GM23338 (cell line): ENCODE measurements around the gene DAAM1. TPM values are rescaled to one million over a fixed set of nuclear protein-coding genes. Genes with fewer than 3 reads are reported as not detected.

Experiments
- ATAC-seq: fragments of 200-7000 bp; cut with Tn5 transposase; 3 replicates; pipeline ENCODE4 v1.9.1; 2020
- DNase-seq: peaks from one replicate; pipeline ENCODE4 v3.0.0-alpha.2; 2015; ENCODE audit warnings: low spot score
- H2AFZ ChIP-seq: fragments of 200-600 bp; sonication (generic); 2 replicates; pipeline ENCODE4 v1.8.0; 2016; ENCODE audit warnings: antibody characterized with exemption, mild to moderate bottlenecking, moderate library complexity
- H3F3A ChIP-seq: fragments of 200-600 bp; sonication (generic); replicated peaks from 2 replicates; pipeline ENCODE4 v1.8.0; 2017; ENCODE audit warnings: antibody characterized with exemption, mixed run types, low read depth
- H3K27ac ChIP-seq: fragments of 200-600 bp; sonication (generic); 2 replicates; pipeline ENCODE4 v1.6.1; 2016; ENCODE audit warnings: low read depth
- H3K27me3 ChIP-seq: fragments of 200-600 bp; sonication (generic); 2 replicates; pipeline ENCODE4 v1.8.0; 2016; ENCODE audit warnings: mild to moderate bottlenecking, mixed run types, moderate library complexity; ENCODE audit not compliant: insufficient read depth
- H3K36me3 ChIP-seq: fragments of 200-600 bp; sonication (generic); 2 replicates; pipeline ENCODE4 v1.8.0; 2016; ENCODE audit warnings: mild to moderate bottlenecking; ENCODE audit not compliant: insufficient read depth
- H3K4me1 ChIP-seq: fragments of 200-600 bp; sonication (generic); 2 replicates; pipeline ENCODE4 v1.8.0; 2016; ENCODE audit warnings: mild to moderate bottlenecking, moderate library complexity; ENCODE audit not compliant: insufficient read depth
- H3K4me2 ChIP-seq: fragments of 200-600 bp; sonication (generic); 2 replicates; pipeline ENCODE4 v1.7.1; 2017; ENCODE audit warnings: mixed run types
- H3K4me3 ChIP-seq: fragments of 200-600 bp; sonication (generic); 2 replicates; pipeline ENCODE4 v1.6.1; 2016; ENCODE audit warnings: mixed run types
- H3K79me2 ChIP-seq: fragments of 200-600 bp; sonication (generic); replicated peaks from 2 replicates; pipeline ENCODE4 v1.8.0; 2017; ENCODE audit warnings: mild to moderate bottlenecking; ENCODE audit not compliant: insufficient read depth
- H3K9me2 ChIP-seq: fragments of 200-600 bp; sonication (generic); 2 replicates; pipeline ENCODE4 v1.8.0; 2017; ENCODE audit not compliant: insufficient read depth
- H4K20me1 ChIP-seq: fragments of 200-600 bp; sonication (generic); replicated peaks from 2 replicates; pipeline ENCODE4 v1.8.0; 2017; ENCODE audit warnings: mild to moderate bottlenecking; ENCODE audit not compliant: insufficient read depth
- H3K27ac Mint-ChIP-seq: 2 replicates; pipeline ENCODE4 v1.8.0; 2020; ENCODE audit warnings: inconsistent platforms, mild to moderate bottlenecking, moderate library complexity, mixed read lengths
- H3K27me3 Mint-ChIP-seq: 3 replicates; pipeline ENCODE4 v1.8.0; 2022; ENCODE audit warnings: low read depth, mild to moderate bottlenecking, moderate library complexity, mixed read lengths, inconsistent platforms; ENCODE audit not compliant: insufficient read depth, poor library complexity
- H3K36me3 Mint-ChIP-seq: 3 replicates; pipeline ENCODE4 v1.8.0; 2021; ENCODE audit warnings: low read depth, mild to moderate bottlenecking, inconsistent platforms, moderate library complexity, mixed read lengths
- H3K4me1 Mint-ChIP-seq: 3 replicates; pipeline ENCODE4 v1.8.0; 2020; ENCODE audit warnings: mild to moderate bottlenecking, inconsistent platforms, mixed read lengths
- H3K4me3 Mint-ChIP-seq: 3 replicates; pipeline ENCODE4 v1.8.0; 2021; ENCODE audit warnings: moderate library complexity, mild to moderate bottlenecking, inconsistent platforms, mixed read lengths
- H3K9me3 Mint-ChIP-seq: 3 replicates; pipeline ENCODE4 v1.8.0; 2020; ENCODE audit warnings: moderate library complexity, mild to moderate bottlenecking, inconsistent platforms, mixed read lengths
- CREB1 ChIP-seq: fragments of 250-450 bp; sonication (Bioruptor Pico); IDR thresholded peaks from 2 replicates; pipeline ENCODE4 v1.5.0; 2020; ENCODE audit warnings: low read depth, mild to moderate bottlenecking, moderate library complexity
- EZH2 ChIP-seq: fragments of 200-600 bp; sonication (generic); IDR thresholded peaks from one replicate; pipeline ENCODE4 v1.8.0; 2017; ENCODE audit warnings: antibody characterized with exemption, mild to moderate bottlenecking, low read depth; ENCODE audit not compliant: unreplicated experiment
- EZH2phosphoT487 ChIP-seq: fragments of 200-600 bp; sonication (generic); IDR thresholded peaks from one replicate; pipeline ENCODE4 v1.8.1; 2018; ENCODE audit warnings: antibody characterized with exemption; ENCODE audit not compliant: unreplicated experiment
- JUNB ChIP-seq: IDR thresholded peaks from one replicate; pipeline ENCODE4 v1.6.1; 2016; ENCODE audit warnings: antibody characterized with exemption; ENCODE audit not compliant: unreplicated experiment
- NANOG ChIP-seq: IDR thresholded peaks from 2 replicates; pipeline ENCODE4 v1.6.1; 2016; ENCODE audit warnings: antibody characterized with exemption, borderline replicate concordance
- POLR2AphosphoS5 ChIP-seq: IDR thresholded peaks from 2 replicates; pipeline ENCODE4 v1.6.1; 2016; ENCODE audit warnings: antibody characterized with exemption, low read depth
- STAT1 ChIP-seq: IDR thresholded peaks from one replicate; pipeline ENCODE4 v1.6.1; 2016; ENCODE audit warnings: antibody characterized with exemption; ENCODE audit not compliant: unreplicated experiment
- ZNF114 ChIP-seq: fragments of 250-450 bp; sonication (Bioruptor Pico); IDR thresholded peaks from 2 replicates; pipeline ENCODE4 v1.5.0; 2020; ENCODE audit warnings: mild to moderate bottlenecking, moderate library complexity
- polyA plus RNA-seq: library from polyadenylated mRNA; unstranded; fragments of >200 nt; fragmentation: Nextera tagmentation; extraction: Ambion mirVana; gene quantifications from 2 replicates; pipeline ENCODE4 v1.2.1, GENCODE V29; 2016
- total RNA-seq: library from RNA; depleted of rRNA; stranded (reverse); fragments of >200 nt; shearing (Covaris generic); gene quantifications from 2 replicates; pipeline ENCODE4 v1.2.3, GENCODE V29; 2014
- TF ChIP-seq, protein P1 (sequence below), 2 experiments: fragments of 200-600 bp in 1 of 2; sonication (generic) in 1 of 2; conservative IDR thresholded peaks; 2 replicates each; pipeline versions ENCODE4 v1.5.1 to v1.6.1; 2016 to 2017; ENCODE audit warnings: antibody characterized with exemption in 2 of 2, low read depth in 2 of 2, mild to moderate bottlenecking in 2 of 2, moderate library complexity in 1 of 2
- TF ChIP-seq, protein P2 (sequence below): IDR thresholded peaks from 2 replicates; pipeline ENCODE4 v1.6.1; 2016; ENCODE audit warnings: antibody characterized with exemption
- TF ChIP-seq, protein P3 (sequence below): IDR thresholded peaks from one replicate; pipeline ENCODE4 v1.6.1; 2018; ENCODE audit warnings: antibody characterized with exemption; ENCODE audit not compliant: unreplicated experiment

Gene DAAM1
- total and polyA plus RNA-seq, 2 experiments from 2014 or later = 36.3 to 42.1 TPM

DNA sequence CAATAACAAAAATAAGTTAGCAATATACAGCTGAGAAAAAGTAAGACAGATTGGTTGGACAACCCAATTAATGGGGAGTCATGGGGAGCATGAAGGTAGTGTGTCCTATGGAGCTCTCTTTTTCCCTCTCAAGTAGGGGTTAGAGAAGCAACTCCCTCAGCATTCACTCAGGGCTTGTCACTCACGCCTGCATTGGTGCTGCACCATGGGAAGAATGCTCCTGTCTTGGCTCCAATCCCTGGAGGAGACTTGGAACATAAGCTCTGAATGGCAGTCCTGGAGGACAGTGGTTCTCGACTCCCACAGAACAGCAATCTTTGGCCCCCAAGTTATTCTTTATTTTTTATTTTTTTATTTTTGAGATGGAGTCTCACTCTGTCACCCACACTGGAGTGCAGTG, 113.8 kb downstream of the DAAM1 start:
- Mint-ChIP-seq H3K4me1 (peaks cover 13% of the 10 kb centered on the region), H3K27me3 (no peaks in the 10 kb centered on the region), H3K4me3 (no peak overlapping the region), H3K27ac (0 out of 2 replicates have a peak overlapping the region, but pooled peaks have one; percentile 62), H3K36me3 (no peaks in the 10 kb centered on the region), H3K9me3 (no peaks in the 10 kb centered on the region)
- H3K4me1 ChIP-seq = peaks cover 9% of the 10 kb centered on the region
- H3K4me3 ChIP-seq = no peak overlapping the region
- H3K79me2 ChIP-seq = no peaks in the 10 kb centered on the region
- H3K36me3 ChIP-seq = no peaks in the 10 kb centered on the region
- H3F3A ChIP-seq = no peaks in the 10 kb centered on the region
- H4K20me1 ChIP-seq = no peaks in the 10 kb centered on the region
- H3K4me2 ChIP-seq = no peak overlapping the region
- H3K9me2 ChIP-seq = peaks cover 3% of the 10 kb centered on the region; the same call in 1 of the 2 replicates
- H3K27ac ChIP-seq = no peak overlapping the region
- H2AFZ ChIP-seq = no peak overlapping the region
- ATAC-seq (no peak), DNase-seq (no peak)
- TF ChIP-seq EZH2phosphoT487 = no peak
- no peak for TF ChIP-seq NANOG
- H3K27me3 ChIP-seq = no peaks in the 10 kb centered on the region

GRCh38 chr14:59303216-59303615, 114.7 kb downstream of the DAAM1 start:
- H3K4me1 ChIP-seq = peaks cover 12% of the 10 kb centered on the region
- H3K27me3 ChIP-seq = no peaks in the 10 kb centered on the region
- H3K27ac Mint-ChIP-seq = no peak overlapping the region
- no peaks in the 10 kb centered on the region for H3K36me3 Mint-ChIP-seq
- H3K4me1 Mint-ChIP-seq = peaks cover 16% of the 10 kb centered on the region
- H3K27me3 Mint-ChIP-seq = no peaks in the 10 kb centered on the region
- H3K27ac ChIP-seq = no peak overlapping the region
- H3K4me3 ChIP-seq = no peak overlapping the region
- H2AFZ ChIP-seq = no peak overlapping the region
- H3K4me3 Mint-ChIP-seq = no peak overlapping the region
- H3K9me3 Mint-ChIP-seq = no peaks in the 10 kb centered on the region
- no peaks in the 10 kb centered on the region for H3K79me2 ChIP-seq
- no peak for ATAC-seq
- no peaks in the 10 kb centered on the region for H4K20me1 ChIP-seq
- no peaks in the 10 kb centered on the region for H3K36me3 ChIP-seq
- peak; percentile 8 for DNase-seq
- no peaks in the 10 kb centered on the region for H3F3A ChIP-seq
- H3K4me2 ChIP-seq = no peak overlapping the region
- peaks cover 3% of the 10 kb centered on the region; the same call in 1 of the 2 replicates for H3K9me2 ChIP-seq
- no peak for TF ChIP-seq ZNF114 (CRISPR knock-in tag)
- no peak for TF ChIP-seq EZH2
- TF ChIP-seq JUNB = no peak
- TF ChIP-seq NANOG = no peak
- TF ChIP-seq, protein P1, sequence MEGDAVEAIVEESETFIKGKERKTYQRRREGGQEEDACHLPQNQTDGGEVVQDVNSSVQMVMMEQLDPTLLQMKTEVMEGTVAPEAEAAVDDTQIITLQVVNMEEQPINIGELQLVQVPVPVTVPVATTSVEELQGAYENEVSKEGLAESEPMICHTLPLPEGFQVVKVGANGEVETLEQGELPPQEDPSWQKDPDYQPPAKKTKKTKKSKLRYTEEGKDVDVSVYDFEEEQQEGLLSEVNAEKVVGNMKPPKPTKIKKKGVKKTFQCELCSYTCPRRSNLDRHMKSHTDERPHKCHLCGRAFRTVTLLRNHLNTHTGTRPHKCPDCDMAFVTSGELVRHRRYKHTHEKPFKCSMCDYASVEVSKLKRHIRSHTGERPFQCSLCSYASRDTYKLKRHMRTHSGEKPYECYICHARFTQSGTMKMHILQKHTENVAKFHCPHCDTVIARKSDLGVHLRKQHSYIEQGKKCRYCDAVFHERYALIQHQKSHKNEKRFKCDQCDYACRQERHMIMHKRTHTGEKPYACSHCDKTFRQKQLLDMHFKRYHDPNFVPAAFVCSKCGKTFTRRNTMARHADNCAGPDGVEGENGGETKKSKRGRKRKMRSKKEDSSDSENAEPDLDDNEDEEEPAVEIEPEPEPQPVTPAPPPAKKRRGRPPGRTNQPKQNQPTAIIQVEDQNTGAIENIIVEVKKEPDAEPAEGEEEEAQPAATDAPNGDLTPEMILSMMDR (conservative IDR thresholded peaks at IDR 0.05; ENCODE audit: low read depth in 2 of 2) = no peak
- no peak for TF ChIP-seq STAT1
- TF ChIP-seq, protein P2, sequence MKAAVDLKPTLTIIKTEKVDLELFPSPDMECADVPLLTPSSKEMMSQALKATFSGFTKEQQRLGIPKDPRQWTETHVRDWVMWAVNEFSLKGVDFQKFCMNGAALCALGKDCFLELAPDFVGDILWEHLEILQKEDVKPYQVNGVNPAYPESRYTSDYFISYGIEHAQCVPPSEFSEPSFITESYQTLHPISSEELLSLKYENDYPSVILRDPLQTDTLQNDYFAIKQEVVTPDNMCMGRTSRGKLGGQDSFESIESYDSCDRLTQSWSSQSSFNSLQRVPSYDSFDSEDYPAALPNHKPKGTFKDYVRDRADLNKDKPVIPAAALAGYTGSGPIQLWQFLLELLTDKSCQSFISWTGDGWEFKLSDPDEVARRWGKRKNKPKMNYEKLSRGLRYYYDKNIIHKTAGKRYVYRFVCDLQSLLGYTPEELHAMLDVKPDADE = no peak
- no peak for TF ChIP-seq POLR2AphosphoS5
- no peak for TF ChIP-seq EZH2phosphoT487
- TF ChIP-seq, protein P3, sequence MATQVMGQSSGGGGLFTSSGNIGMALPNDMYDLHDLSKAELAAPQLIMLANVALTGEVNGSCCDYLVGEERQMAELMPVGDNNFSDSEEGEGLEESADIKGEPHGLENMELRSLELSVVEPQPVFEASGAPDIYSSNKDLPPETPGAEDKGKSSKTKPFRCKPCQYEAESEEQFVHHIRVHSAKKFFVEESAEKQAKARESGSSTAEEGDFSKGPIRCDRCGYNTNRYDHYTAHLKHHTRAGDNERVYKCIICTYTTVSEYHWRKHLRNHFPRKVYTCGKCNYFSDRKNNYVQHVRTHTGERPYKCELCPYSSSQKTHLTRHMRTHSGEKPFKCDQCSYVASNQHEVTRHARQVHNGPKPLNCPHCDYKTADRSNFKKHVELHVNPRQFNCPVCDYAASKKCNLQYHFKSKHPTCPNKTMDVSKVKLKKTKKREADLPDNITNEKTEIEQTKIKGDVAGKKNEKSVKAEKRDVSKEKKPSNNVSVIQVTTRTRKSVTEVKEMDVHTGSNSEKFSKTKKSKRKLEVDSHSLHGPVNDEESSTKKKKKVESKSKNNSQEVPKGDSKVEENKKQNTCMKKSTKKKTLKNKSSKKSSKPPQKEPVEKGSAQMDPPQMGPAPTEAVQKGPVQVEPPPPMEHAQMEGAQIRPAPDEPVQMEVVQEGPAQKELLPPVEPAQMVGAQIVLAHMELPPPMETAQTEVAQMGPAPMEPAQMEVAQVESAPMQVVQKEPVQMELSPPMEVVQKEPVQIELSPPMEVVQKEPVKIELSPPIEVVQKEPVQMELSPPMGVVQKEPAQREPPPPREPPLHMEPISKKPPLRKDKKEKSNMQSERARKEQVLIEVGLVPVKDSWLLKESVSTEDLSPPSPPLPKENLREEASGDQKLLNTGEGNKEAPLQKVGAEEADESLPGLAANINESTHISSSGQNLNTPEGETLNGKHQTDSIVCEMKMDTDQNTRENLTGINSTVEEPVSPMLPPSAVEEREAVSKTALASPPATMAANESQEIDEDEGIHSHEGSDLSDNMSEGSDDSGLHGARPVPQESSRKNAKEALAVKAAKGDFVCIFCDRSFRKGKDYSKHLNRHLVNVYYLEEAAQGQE = no peak
- TF ChIP-seq CREB1 (CRISPR knock-in tag) = no peak
